ENCODE data around the gene SAPCD2.

The SAPCD2 gene

DNA sequence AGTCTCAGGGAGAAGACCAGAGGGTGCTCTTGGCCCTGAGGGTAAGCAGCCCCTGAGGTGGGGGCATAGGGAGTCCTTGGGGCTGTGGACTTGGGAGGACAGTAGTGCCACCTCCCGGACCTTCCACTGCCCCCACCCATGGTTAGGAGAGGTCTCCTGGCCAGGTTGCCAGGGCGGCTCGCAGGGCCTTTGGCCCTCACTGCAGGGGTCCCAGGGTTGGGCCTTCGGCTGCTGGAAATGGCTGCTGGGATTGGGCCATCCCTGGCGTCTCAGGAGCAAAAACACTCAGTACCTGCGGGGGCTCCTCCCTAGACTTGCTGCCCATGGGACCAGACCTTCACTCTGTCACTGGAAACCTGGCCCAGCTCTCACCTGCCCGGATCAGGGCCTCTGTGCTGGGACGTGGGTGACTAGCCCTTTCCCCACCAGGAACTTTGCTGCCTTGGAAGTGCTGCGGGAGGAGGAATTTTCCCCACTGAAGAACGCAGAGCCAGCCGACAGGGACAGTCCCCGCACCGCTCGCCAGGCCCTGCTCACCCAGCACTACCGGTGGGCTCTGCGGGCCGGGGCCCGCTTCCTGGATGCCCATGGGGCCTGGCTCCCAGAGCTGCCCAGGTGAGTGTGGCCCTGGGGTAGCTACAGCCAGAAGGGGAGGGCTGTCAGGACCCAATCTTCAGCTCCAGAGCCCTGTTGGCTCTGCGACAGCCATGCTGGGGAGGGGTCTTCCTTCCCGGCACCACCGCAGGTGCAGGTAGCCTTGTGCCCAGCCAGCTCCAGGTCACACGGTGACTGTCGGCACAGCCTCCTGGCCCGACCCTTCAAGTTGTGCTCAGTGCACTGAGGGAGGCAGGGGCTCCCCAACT, 10.1 kb upstream of the SAPCD2 start:
- no peak for DNase-seq (ENCODE audit: low read depth)

DNA sequence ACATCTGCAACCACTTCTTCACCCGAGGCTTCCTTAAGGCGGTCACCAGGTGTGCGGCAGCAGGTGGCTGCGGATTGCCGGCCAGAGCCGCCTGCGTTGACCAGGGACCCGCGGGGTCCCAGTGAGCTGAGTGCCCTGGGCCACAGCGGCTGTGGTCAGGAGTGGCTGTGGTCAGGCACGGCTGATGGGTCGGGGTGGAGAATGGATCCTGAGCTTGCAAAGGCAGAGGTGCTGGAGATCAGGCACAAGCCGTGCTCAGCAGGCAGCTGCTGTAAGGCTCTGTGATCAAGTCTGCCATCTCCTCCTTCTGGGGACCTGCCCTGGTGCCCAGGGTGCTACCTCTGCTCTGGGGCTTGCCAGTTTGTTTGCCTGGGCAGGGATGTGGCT, 9.0 kb upstream of the SAPCD2 start:
- DNase-seq (ENCODE audit: low read depth), result no peak

DNA sequence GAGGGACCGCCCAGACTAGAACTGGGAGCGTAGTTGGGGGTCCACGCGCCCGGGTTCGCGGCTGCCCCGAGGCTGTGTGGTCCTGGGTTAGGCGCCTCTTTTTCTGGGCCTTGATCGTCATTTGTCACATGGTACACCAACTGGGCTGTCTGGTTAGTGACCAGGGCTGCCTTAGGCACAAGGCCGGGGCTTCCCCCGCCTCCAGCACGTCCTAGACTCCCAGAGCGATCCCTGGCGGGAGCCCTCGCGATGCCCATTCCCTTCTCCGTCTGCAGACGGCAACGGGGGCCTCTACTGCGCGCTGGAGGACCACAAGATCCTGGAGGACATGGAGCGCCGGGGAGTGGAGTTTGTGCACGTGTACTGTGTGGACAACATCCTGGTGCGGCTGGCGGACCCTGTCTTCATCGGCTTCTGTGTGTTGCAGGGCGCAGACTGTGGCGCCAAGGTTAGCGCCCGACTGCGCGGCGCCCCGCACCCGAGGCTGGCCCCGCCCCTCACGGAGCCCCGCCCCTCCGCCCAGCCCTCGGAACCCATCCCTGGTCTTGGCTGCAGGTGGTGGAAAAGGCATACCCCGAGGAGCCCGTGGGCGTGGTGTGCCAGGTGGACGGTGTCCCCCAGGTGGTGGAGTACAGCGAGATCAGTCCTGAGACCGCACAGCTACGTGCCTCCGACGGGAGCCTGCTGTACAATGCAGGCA, 8.5 kb upstream of the SAPCD2 start:
- no peak for DNase-seq (ENCODE audit: low read depth)

DNA sequence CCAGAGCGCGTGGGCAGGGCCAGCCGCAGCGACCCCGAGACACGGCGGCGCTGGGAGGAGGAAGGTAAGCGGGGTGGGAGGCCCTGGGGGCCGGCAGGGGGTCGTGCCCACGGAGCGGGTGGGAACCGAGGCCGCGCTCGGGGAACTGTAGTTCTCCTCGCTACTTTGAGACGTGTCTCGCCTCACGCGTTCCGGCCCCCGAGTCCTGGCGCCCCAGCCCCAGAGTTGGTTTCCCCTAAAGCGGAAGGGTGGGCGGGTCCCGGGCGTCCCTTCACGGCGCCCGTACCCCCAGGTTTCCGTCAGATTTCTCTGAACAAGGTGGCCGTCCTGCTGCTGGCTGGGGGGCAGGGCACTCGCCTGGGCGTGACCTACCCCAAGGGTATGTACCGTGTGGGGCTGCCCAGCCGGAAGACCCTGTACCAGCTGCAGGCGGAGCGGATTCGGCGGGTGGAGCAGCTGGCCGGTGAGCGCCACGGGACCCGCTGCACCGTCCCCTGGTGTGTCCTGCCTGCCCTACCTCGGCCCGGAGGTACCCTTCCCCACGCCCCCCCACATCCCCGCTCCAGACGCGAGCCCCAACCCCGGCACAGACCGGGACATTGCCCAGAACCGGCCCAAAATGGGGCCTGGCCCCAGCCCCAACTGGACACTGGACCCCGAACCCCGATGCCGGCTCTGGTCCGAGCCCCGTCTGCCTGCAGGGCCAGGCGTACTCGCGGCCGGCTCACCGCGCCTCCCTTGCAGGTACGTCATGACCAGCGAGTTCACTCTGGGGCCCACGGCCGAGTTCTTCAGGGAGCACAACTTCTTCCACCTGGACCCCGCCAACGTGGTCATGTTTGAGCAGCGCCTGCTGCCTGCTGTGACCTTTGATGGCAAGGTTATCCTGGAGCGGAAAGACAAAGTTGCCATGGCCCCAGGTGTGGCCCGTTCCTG, 7.7 kb upstream of the SAPCD2 start:
- peak; percentile 59 for DNase-seq (ENCODE audit: low read depth)

DNA sequence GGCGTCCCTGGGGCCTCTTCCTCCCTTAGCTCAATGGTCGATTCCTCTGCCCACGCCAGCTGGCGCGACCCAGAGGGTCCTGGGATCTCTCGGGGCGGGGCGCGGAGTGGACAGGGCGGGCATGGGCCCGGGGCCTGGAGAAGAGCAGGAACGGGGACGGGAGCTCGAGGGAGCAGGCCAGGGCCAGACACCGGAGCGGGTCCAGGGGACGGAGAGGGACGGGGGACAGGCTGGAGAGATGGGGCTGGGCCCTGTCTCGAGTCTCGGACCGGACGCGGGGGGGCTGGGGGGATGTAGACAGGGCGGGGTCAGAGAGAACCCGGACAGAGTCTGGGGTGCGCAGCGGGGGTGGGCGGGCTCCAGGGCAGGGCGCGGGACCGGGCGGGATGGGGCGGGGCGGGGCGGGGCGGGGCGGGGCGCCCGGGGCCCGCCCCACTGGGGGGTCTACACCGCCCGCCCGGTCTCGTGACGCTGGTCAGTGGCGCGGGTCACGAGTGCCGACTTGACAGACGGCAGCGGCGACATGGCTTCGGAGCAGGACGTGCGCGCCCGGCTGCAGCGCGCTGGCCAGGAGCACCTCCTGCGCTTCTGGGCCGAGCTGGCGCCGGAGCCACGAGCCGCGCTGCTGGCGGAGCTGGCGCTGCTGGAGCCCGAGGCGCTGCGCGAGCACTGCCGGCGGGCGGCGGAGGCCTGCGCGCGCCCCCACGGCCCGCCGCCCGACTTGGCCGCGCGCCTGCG, 6.8 kb upstream of the SAPCD2 start, which contains the start of gene UAP1L1:
Gene UAP1L1, plus strand, starts transcription at position 508 of the 738 bp plus-strand sequence. Its CDS starts 16 bp downstream, at position 524.
- peak; percentile 79 for DNase-seq (ENCODE audit: low read depth)

DNA sequence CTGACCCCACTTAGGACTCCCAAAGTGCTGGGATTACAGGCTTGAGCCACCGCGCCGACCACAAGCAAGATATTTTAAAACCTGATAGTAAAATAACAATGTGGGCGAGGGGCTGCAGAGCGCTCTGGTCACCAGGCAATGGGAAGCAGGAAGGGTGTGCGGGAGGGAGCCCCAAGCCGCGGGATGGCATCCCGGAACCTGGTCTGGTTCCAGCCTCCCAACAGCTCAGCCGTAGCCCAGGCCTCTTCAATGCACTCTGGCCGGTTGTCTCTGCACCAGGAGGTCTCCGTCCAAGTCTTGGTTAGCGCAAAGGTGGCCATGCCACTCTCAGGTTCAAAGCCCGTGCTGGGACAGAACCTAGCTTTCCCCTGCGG, 6.3 kb upstream of the SAPCD2 start:
- DNase-seq (ENCODE audit: low read depth), result no peak

DNA sequence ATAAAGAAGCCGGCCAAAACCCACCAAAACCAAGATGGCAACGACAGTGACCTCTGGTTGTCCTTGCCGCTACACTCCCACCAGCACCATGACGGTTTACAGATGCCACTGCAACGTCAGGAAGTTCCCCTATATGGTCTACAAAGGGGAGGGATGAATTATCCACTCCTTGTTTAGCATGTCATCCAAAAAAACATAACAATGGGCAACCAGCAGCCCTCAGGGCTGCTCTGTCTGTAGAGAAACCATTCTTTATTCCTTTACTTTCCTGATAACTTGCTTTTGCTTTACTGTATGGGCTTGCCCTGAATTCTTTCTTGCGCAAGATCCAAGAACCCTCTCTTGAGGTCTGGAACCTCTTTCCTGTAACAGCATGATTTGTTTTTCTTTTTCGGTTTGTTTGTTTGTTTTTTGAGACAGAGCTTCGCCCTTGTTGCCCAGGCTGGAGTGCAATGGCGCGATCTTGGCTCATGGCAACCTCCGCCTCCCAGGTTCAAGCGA, 5.0 kb upstream of the SAPCD2 start:
- no peak for DNase-seq (ENCODE audit: low read depth)

DNA sequence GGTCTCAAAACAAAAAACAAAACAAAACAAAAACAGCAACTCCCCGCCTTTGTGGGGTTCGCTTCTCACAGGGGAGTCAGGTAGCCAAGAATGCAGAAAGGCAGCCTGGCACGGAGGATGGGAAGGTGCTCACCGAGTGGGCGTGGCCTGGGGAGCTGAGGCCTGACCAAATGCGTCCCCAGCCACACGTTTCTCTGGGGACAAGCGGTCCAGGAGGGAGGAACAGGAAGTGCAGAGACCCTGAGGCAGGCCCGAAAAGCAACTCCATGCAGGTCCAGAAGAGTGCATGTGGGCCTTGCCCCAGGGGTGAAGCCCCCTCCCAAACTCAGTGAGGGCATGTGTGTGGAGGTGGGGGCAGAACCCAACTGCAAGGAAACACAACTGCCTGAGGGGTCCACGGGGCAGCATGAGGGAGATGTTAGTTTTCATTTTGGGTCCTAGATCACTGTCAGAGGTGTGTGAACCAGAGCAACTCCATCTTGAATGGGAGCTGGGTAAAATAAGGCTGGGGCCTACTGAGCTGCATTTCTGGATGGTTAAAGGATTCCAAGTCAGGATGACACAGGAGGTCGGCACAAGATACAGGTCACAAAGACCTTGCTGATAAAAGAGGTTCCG, 4.4 kb upstream of the SAPCD2 start:
- no peak for DNase-seq (ENCODE audit: low read depth)

DNA sequence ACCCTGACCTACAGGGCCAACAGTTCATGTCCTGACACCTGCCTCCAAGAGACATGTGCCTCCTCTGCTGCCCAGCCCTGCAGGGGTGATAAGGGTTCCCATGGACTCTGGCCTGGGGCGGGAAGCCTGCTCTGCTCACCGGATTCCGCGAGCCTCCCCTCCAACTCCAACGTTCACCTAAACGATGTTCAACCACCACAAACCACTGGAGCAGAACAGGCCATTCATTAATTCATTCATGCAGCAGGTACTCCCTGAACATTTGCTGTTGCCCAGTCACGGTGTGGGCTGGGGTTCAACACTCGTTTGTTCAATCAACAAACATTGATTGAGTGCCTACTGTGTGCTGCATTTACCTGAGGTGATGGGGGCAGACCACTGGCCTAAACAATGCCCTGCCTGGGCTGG, 3.6 kb upstream of the SAPCD2 start:
- DNase-seq (ENCODE audit: low read depth), result no peak

DNA sequence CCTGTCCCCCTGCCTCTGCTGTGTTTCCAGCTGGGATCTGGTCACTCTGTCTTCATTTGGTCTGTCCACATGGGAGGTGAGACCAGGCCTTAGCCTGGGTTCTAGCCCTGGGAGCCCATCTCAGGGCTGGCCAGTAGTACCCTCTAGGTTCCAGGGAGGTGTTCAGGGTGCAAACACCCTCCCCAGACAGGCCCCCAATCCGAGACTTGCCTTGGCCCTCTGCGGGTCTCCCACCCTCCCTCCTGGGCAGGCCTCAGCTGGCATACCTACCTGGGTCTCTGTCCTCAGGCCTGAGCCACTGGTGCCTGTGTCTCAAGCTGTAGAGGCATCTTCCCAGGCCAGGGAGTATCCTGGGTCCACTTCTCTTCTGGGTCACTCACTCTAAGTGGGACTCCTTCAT, 925 bp upstream of the SAPCD2 start:
- no peak for DNase-seq (ENCODE audit: low read depth)

DNA sequence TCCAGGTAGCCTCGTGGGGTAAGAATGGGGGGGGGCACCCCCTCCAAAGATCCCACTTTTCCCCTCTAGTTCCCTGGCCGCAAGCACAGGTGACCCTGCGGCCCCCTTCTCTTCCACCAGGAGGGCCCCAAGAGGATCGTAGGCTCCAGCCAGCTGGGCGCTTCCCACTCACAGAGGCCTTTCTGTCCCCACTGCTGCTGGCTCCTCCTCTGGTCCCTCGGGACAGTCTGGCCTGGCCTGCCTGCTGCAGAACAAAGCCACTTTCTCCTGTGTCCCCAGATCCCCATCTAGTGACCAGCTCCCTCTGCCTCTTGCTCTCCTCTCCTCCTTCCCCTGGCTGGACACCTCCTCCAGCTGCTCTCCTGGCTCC, 534 bp upstream of the SAPCD2 start:
- no peak for DNase-seq (ENCODE audit: low read depth)

DNA sequence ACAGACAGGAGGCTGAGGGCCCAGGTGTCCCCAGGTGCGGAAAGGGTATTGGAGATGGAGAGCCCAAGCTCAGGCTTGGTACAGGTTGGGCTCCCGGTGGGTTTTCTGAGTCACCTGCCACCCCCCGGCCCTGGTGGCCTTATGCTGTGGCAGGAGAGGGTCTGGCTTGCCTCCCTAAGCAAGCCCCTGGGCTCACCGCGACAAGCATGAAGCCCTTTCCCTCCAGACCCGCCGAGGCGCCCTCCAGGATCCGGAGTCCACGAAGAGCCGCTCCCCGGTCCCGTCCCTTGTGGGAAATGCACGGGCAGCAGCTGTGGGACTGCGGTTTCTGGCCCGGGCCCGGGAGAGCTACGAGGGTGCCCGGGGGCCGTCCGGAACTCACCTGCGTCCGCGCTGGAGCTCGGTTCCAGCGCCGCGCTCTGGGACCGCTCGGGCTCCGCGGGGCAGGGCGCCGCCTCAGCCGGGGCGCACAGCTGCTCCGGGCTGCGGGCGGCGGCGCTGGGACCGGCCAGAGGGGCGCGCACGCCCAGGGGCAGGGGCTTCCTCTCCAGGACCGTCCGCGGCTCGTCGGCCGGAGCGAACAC, 757 bp downstream of the SAPCD2 start:
- no peak for DNase-seq (ENCODE audit: low read depth)

DNA sequence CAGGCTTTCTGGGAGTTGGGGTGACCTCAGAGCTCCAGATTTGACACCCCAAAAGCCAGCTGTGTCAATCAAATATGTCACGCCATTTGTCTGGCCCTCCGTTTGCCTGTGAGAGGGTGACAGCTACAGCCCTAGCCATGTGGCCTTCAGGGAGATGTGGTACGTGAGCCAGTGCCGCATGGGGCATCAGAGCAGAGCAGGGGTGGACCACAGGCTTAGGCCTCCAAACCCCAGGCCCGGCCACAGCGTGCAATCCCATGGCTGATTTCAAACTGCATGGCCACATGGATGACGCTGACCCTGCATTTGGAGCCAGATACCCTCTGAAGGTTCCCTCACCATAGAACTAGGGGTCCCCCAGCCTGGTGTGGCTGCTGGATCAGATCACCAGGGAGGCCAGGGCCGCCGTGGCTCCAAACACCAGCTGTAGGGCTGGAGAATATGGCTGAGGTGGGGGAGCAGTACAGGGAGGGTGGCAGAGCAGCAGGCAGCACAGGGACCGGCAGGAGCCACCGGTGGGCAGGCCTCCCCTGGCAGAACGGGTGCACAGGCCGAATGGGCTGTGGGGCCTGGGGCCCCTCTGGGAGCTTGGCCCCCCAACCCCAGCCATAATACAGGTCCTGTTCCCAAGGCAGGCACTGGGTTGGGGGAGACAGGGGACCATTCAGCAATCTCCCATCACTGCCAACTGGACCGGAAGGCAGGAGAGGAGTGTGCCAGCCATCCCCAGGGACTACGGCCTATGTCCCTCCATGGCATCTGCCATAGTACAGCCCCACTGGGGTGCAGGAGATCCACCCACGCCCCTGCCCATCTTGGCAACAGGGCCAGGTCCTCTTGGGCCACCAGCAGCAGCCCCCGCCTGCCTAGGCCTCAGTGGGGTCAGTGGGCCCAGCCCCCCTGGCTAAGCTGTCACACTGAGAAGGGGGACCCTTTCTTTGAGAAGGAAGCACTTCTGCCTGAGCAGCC, 1.5 kb downstream of the SAPCD2 start:
- no peak for DNase-seq (ENCODE audit: low read depth)

DNA sequence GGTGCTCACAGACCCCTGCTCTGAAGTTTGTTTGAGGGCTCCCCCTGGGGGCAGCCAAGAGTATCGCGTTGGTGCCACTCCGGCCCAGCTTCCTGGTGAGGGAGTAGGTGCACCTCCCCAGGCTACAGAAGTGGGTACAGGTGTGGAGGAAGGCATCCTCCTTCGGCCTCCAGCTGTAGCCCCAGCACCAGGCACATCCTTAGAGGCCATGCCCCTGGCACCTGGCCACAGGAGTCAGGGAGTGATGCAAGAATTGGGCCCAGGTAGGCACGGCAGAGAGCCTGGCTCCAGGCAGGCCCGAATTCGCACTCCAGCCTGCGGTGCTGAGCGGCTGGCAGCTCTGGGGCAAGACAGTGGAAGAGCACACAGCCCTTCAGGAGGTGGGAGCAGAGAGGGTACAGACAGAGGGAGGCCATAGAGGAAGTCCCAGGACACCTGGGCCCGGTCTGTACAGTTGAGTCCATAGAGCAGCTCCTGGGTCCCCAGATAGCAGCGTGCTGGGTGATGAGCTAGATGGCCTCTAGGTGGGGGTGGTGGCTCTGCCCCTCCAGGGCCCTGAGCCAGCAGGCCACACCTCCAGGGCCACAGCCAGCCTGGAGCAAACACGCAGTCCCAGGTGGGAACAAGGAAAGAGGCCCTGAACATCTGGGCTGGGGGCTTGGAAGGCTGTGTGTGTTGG, 2.4 kb downstream of the SAPCD2 start:
- peak; percentile 77 for DNase-seq (ENCODE audit: low read depth)

DNA sequence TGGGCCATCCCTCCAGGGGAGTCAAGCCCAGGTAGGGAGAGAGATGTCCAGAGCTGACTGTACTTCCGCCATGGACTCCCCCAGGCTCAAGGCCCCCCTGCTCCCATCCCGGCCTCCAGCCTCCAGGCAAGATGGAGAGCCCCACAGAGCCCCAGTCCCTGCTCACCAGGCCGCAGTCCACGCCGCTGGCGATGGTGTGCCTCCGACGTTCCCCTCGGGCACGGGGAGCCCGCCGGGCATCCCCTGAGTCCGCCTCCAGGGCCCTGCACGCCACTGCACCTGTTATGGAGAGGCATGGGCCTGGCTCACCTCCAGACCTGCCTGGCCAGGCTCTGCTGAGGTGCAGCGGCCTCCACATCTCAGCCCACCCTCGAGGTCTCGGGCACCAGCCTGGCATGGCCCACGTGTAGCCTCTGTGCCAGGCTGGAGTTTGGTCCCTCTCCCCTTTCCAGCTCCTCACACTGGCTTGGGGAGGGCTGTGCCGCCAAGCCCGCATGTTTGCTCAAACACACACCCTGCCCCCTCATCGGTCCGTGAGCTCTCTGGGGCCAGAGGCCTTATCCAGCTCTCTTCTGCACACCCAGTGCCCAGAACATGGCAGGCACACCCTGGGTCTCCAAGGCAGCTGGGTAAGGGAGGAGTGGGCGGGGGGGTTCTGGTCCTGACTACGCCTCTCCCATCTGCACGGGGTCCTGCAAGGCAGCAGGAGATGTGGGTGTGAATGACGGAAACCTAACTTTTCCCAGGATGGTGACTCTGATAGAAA, 4.1 kb downstream of the SAPCD2 start:
- DNase-seq (ENCODE audit: low read depth), result no peak

DNA sequence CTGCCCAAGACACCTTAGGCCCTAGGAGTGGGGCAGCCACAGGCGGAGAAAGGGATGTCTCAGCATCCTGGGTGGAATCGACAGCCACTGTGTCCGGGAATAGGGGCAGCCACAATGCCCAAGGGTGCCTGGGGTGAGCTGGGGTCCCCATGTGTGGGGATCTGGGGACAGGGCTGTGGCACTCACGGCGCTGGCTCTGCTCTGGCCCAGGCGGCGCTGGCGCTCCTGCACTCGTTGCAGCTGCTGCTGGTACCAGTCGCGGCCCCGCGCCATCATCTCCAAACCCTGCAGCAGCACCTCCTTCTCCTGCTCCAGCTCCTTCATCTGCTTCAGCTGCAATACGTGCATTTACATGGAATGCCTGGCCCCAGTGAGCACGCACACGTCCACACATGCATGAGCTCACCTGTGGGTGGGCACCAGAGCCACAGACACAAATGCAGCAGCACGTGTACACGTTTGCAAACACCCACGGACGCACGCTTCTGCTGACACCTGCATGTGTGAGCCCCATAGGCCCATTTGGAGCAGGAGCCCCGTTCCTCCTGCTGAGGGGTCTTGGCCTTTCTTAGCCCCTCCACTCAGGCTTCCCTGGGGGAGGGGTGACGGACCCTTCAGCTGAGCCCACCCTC, 4.9 kb downstream of the SAPCD2 start:
- DNase-seq (ENCODE audit: low read depth), result no peak

DNA sequence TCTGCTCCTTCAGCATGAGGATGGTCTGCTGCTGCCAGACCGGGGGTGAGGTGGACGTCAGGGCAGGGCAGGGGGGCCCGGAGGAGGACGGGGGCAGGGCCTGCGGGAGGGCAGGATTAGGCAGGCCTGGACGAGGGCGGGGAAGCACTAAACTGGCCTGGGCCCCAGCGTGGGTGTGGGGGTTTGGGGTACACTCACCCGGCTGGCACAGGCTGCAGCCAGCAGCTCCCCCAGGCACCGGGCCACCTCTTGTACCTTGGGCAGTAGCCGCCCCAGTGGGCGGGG, 5.5 kb downstream of the SAPCD2 start:
- DNase-seq (ENCODE audit: low read depth), result no peak
